ENCODE results near the gene ASCC1. TPM values are rescaled to one million over a fixed set of nuclear protein-coding genes. Genes with fewer than 3 reads are reported as not detected.

ASCC1 gene
- total and polyA plus RNA-seq, 2 donors from 2014 or later: 24.0 to 36.1 TPM

DNA sequence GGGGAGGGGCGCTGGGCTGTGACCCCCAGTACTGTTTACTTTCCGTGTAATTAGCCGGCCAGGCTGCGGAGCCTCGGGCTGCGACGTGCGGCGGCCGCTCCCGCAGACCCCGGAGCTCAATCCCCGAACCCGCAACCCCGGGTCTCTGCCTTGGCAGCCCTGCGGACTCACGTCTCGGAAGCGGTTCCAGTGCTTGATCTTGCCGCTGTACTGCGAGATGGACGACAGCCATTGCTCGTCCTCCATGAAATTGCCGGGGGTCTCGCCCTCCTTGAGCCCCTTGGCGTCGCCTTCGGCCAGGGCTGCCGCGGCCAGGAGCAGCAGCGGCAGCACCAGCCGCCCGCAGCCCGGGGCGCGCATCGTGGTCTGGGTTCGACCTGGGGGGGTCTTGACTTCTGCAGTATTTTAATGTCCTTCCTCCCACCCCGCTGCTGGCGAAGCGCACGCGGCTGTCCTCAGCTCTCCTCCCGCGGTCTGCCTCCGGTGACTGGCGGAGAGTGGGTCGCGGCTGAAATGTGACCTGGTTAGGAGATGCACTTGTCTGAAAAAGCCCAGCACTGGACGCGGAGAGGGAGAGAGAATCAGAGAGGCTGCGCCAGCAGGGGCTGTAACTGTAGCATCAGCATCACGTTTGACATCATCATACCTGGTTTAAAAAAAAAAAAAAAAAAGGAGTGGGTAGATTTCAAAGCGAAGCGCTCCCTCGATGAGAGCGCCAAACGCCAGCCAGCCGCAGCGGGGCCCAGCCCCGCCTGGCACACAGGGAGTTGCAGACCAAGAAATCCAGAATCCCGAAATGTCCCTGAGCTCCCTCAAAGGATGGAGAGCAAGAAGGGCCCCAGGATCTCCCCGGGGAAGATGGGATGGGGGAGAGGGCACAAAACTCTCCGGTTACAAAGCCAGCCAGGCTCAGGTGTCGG, 127.8 kb downstream of the ASCC1 start, which contains the start of gene SPOCK2:
SPOCK2 (minus strand) TSS at position 583 of the 920 bp plus-strand sequence; CDS start at position 360, 223 bp downstream.
- H3K27ac ChIP-seq (ENCODE audit: low read depth in 2 of 2, low read length in 2 of 2): peak within 1 kb of the TSS in 1 of 2 donors; percentile 60
- H3K9ac ChIP-seq (ENCODE audit: low read length in 3 of 3): peak within 1 kb of the TSS in 1 of 3 donors; percentile 6

DNA sequence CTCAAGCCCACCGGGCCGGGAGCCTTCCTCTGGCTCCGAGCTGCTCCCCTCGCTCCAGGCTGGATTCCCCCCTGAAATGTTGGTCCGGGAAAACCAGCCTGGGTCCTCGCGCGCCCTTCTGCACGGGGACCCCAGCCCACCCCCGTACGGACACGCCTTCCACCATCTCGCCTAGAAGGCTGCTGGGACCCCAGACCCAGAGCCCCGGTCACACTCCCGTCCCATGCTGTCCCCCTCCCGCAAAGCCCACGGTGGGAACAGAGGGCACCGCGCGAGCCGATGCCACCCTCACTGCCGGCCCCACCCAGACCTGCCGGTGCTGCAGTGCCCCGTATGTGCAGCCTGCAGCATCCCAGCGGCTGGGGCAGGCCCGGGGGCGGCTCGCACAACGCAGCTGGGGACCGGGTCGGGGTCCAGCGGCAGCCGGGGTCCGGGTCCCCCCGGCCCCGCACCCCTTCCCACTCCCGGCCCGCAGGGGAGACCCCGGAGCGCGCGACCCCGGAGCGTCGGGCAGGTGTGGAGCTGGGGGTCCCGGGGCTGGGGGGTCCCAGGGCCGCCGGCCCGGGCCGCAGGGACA, 128.6 kb downstream of the ASCC1 start:
- TF ChIP-seq, protein P1, sequence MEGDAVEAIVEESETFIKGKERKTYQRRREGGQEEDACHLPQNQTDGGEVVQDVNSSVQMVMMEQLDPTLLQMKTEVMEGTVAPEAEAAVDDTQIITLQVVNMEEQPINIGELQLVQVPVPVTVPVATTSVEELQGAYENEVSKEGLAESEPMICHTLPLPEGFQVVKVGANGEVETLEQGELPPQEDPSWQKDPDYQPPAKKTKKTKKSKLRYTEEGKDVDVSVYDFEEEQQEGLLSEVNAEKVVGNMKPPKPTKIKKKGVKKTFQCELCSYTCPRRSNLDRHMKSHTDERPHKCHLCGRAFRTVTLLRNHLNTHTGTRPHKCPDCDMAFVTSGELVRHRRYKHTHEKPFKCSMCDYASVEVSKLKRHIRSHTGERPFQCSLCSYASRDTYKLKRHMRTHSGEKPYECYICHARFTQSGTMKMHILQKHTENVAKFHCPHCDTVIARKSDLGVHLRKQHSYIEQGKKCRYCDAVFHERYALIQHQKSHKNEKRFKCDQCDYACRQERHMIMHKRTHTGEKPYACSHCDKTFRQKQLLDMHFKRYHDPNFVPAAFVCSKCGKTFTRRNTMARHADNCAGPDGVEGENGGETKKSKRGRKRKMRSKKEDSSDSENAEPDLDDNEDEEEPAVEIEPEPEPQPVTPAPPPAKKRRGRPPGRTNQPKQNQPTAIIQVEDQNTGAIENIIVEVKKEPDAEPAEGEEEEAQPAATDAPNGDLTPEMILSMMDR (IDR thresholded peaks at IDR 0.05; ENCODE audit: borderline replicate concordance, extremely low read depth, insufficient read depth): no peak
- FAIRE-seq (no peak), DNase-seq (peak; percentile 42 to 79 (median 44))
- peak overlapping the region in 1 of 2 donors; percentile 28 for H3K27ac ChIP-seq (ENCODE audit: low read depth in 2 of 2, low read length in 2 of 2)
- H3K9ac ChIP-seq (ENCODE audit: low read length in 3 of 3): no peak overlapping the region
- peaks cover 5% of the 10 kb centered on the region for H3K27me3 ChIP-seq (ENCODE audit: control insufficient read depth, insufficient read depth, low read length)
- intact Hi-C loops (cut with DNase I): no loop called here
- H3K4me1 ChIP-seq (ENCODE audit: control insufficient read depth in 2 of 3, insufficient read depth in 2 of 3, low read depth in 1 of 3, low read length in 3 of 3): peaks cover 0 to 11% (median 0%) of the 10 kb centered on the region in 3 donors
- H3K9me3 ChIP-seq (ENCODE audit: control insufficient read depth in 2 of 3, insufficient read depth in 1 of 3, low read length in 3 of 3): no peaks in the 10 kb centered on the region
- no peaks in the 10 kb centered on the region for H3K36me3 ChIP-seq (ENCODE audit: control insufficient read depth in 2 of 3, insufficient read depth in 3 of 3, low read length in 3 of 3)
- peak overlapping the region; percentile 12 to 47 (median 20) for H3K4me3 ChIP-seq (ENCODE audit: low read length in 3 of 3)

More for the DNA sequence above, 127.8 kb downstream of the ASCC1 start, which contains the start of gene SPOCK2:
- intact Hi-C loops (cut with DNase I): no loop called here
- no peaks in the 10 kb centered on the region for H3K9me3 ChIP-seq (ENCODE audit: control insufficient read depth in 2 of 3, insufficient read depth in 1 of 3, low read length in 3 of 3)
- peaks cover 5% of the 10 kb centered on the region for H3K27me3 ChIP-seq (ENCODE audit: control insufficient read depth, insufficient read depth, low read length)
- DNase-seq: peak; percentile 74 to 90 (median 86)
- TF ChIP-seq, protein P1 (IDR thresholded peaks at IDR 0.05; ENCODE audit: borderline replicate concordance, extremely low read depth, insufficient read depth): no peak
- H3K36me3 ChIP-seq (ENCODE audit: control insufficient read depth in 2 of 3, insufficient read depth in 3 of 3, low read length in 3 of 3): no peaks in the 10 kb centered on the region
- peaks cover 0 to 11% (median 0%) of the 10 kb centered on the region in 3 donors for H3K4me1 ChIP-seq (ENCODE audit: control insufficient read depth in 2 of 3, insufficient read depth in 2 of 3, low read depth in 1 of 3, low read length in 3 of 3)
- H3K4me3 ChIP-seq (ENCODE audit: low read length in 3 of 3): peak within 1 kb of the TSS; percentile 28 to 54 (median 47)
- FAIRE-seq: no peak

DNA sequence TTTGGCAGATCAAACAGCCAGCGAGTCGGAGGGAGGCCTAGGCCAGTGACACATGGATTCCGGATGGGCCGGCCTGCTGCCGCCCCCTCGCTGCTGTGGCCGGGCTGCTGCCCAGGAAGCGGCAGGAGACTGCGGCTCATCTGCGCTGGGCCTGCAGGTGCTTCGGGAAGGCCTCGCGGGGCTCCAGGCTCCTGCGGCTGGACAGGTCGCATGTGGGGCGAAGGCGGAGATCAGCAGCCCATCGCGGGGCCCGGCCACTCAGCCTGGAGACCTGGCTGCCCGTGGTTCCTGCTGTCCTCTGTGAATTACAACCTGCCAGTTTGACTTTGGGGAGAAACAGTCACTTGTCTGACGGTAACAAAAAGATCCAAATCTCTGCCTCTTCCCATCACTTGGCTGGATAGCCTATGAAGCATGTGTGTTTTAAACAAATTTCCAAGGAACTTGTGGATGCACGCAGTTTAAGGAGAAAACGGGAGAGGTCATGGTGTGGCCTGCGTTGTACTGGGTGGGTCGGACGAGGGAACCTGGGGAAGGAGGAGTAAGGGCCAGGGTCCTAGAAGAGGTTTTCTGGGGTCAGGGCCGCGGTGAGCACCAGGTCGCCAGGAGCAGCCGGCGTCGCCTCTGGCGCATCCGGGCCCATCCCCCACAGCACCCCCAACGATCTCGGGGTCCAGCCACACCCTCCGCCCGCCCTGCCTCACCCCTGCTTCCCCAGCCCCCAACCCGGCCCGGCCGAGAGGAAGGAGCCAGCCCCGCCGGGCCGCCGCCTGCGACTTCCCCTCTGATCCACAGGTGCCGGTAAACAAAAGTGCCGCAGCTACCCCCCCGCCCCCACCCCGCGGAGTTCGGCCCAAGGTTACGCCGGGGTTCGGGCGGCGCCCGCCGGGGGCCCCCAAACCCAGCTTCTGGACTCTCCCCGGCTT, 129.3 kb downstream of the ASCC1 start:
- H3K9me3 ChIP-seq (ENCODE audit: control insufficient read depth in 2 of 3, insufficient read depth in 1 of 3, low read length in 3 of 3): no peaks in the 10 kb centered on the region
- peaks cover 0 to 11% (median 0%) of the 10 kb centered on the region in 3 donors for H3K4me1 ChIP-seq (ENCODE audit: control insufficient read depth in 2 of 3, insufficient read depth in 2 of 3, low read depth in 1 of 3, low read length in 3 of 3)
- FAIRE-seq (no peak), DNase-seq (peak; percentile 49 to 89 (median 73))
- no peaks in the 10 kb centered on the region for H3K36me3 ChIP-seq (ENCODE audit: control insufficient read depth in 2 of 3, insufficient read depth in 3 of 3, low read length in 3 of 3)
- intact Hi-C loops (cut with DNase I): no loop called here
- H3K27ac ChIP-seq (ENCODE audit: low read depth in 2 of 2, low read length in 2 of 2): peak overlapping the region in 1 of 2 donors; percentile 28
- H3K4me3 ChIP-seq (ENCODE audit: low read length in 3 of 3): peak overlapping the region in 2 of 3 donors; percentile 40 to 47
- H3K9ac ChIP-seq (ENCODE audit: low read length in 3 of 3): no peak overlapping the region
- TF ChIP-seq, protein P1 (IDR thresholded peaks at IDR 0.05; ENCODE audit: borderline replicate concordance, extremely low read depth, insufficient read depth): no peak
- peaks cover 5% of the 10 kb centered on the region for H3K27me3 ChIP-seq (ENCODE audit: control insufficient read depth, insufficient read depth, low read length)

Measured in kidney (tissue), 14 donors.